Measurements from ENCODE around the gene KIF4B.

KIF4B gene

DNA sequence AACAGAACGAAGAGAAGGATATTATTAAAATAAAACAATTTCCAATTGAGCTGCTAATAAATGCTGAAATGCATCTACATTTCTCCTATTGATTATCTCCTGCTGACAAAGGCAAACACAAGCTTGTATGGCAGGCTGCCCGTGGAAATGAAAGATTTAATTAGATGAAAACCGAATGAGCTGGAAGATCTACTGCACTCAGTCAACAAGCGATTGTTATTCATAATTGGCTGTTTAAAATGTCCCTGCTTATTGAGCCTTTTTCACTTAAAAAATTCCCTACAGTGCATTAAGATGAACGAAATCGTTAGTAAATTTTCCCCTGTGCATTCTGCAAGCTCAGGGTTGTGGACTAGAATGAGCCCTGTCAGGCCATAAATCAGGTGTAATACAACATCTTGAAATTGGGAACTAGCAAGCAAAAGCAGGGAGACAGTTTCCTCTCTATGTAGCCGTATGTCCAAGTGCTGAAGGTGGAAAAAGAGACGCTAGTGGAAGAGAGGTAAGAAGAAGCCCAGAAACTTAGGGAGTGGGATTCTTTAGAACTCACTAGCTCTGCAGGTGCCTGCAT, 28.5 kb upstream of the KIF4B start:
- Histone ChIP-seq H3K27me3 (ENCODE audit: insufficient read depth, low read length) (no peaks in the 10 kb centered on the region), H3K9me3 (ENCODE audit: low read length) (no peaks in the 10 kb centered on the region), H2AFZ (ENCODE audit: low read length) (no peak overlapping the region), H3K4me1 (ENCODE audit: insufficient read depth, low read length, severe bottlenecking) (no peaks in the 10 kb centered on the region), H3K9ac (ENCODE audit: low read length) (no peak overlapping the region), H3K4me2 (ENCODE audit: low read length) (no peak overlapping the region), H3K4me3 (ENCODE audit: low read depth, low read length, poor library complexity, severe bottlenecking) (no peak overlapping the region), H3K9me2 (ENCODE audit: low read depth, low read length) (no peaks in the 10 kb centered on the region), H4K20me1 (ENCODE audit: insufficient read depth, low read length) (no peaks in the 10 kb centered on the region), H3K79me2 (ENCODE audit: insufficient read depth, low read length) (no peaks in the 10 kb centered on the region), H3K27ac (ENCODE audit: low read depth, low read length, poor library complexity, severe bottlenecking) (no peak overlapping the region), H3K36me3 (ENCODE audit: insufficient read depth, low read length) (no peaks in the 10 kb centered on the region), H3F3A (ENCODE audit: insufficient read depth, low read length) (no peaks in the 10 kb centered on the region)
- no peak for TF ChIP-seq EZH2 (IDR thresholded peaks at IDR 0.05; ENCODE audit: borderline replicate concordance, low read length)
- TF ChIP-seq, protein P1, sequence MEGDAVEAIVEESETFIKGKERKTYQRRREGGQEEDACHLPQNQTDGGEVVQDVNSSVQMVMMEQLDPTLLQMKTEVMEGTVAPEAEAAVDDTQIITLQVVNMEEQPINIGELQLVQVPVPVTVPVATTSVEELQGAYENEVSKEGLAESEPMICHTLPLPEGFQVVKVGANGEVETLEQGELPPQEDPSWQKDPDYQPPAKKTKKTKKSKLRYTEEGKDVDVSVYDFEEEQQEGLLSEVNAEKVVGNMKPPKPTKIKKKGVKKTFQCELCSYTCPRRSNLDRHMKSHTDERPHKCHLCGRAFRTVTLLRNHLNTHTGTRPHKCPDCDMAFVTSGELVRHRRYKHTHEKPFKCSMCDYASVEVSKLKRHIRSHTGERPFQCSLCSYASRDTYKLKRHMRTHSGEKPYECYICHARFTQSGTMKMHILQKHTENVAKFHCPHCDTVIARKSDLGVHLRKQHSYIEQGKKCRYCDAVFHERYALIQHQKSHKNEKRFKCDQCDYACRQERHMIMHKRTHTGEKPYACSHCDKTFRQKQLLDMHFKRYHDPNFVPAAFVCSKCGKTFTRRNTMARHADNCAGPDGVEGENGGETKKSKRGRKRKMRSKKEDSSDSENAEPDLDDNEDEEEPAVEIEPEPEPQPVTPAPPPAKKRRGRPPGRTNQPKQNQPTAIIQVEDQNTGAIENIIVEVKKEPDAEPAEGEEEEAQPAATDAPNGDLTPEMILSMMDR (IDR thresholded peaks at IDR 0.05; ENCODE audit: low read length), result no peak

DNA sequence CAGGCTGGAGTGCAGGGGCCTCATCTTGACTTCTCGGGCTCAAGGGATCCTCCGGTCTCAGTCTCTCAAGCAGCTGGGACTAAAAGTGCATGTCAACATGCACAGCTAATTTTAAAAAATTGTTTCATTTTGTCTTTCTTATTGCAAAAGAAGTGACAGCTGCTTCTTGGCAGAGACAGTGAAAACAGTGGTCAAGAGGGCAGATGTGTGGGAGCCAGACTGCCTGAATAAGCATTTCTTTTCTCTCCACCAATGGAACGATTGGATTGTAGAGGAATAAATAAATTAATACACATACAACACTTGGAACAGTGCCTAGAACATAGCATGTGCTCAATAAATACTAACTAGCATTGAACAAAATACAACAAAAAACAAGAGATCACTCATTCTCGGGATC, 27.4 kb upstream of the KIF4B start:
- Histone ChIP-seq H3K4me3 (ENCODE audit: low read depth, low read length, poor library complexity, severe bottlenecking) (no peak overlapping the region), H3K27me3 (ENCODE audit: insufficient read depth, low read length) (no peaks in the 10 kb centered on the region), H3K9ac (ENCODE audit: low read length) (no peak overlapping the region), H3K4me1 (ENCODE audit: insufficient read depth, low read length, severe bottlenecking) (no peaks in the 10 kb centered on the region), H4K20me1 (ENCODE audit: insufficient read depth, low read length) (no peaks in the 10 kb centered on the region), H3K36me3 (ENCODE audit: insufficient read depth, low read length) (no peaks in the 10 kb centered on the region), H2AFZ (ENCODE audit: low read length) (no peak overlapping the region), H3K27ac (ENCODE audit: low read depth, low read length, poor library complexity, severe bottlenecking) (no peak overlapping the region), H3K9me3 (ENCODE audit: low read length) (no peaks in the 10 kb centered on the region), H3F3A (ENCODE audit: insufficient read depth, low read length) (no peaks in the 10 kb centered on the region), H3K9me2 (ENCODE audit: low read depth, low read length) (no peaks in the 10 kb centered on the region), H3K79me2 (ENCODE audit: insufficient read depth, low read length) (no peaks in the 10 kb centered on the region), H3K4me2 (ENCODE audit: low read length) (no peak overlapping the region)
- TF ChIP-seq EZH2 (IDR thresholded peaks at IDR 0.05; ENCODE audit: borderline replicate concordance, low read length), result no peak
- TF ChIP-seq, protein P1 (IDR thresholded peaks at IDR 0.05; ENCODE audit: low read length), result no peak

DNA sequence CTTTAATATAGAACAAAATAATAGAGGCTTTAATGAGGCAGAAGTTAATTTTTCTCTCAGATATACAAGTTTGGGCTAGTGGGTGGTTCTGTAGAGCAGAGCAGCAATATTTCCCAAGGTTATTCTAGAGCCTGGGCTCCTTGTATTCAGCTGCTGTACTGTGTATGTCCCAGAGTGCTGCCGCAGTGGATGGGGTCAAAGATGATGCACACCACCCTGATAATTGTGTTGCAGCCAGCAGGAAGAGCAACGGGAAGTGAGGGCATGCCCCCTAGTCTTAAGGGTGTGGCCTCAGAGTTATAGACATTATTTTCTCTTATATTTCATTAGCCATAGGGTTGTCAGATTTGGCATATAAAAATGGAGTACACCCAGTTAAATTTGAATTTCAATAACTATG, 23.9 kb upstream of the KIF4B start:
- Histone ChIP-seq H3K9me3 (ENCODE audit: low read length) (no peaks in the 10 kb centered on the region), H3K4me1 (ENCODE audit: insufficient read depth, low read length, severe bottlenecking) (no peaks in the 10 kb centered on the region), H3K79me2 (ENCODE audit: insufficient read depth, low read length) (no peaks in the 10 kb centered on the region), H3K27me3 (ENCODE audit: insufficient read depth, low read length) (no peaks in the 10 kb centered on the region), H4K20me1 (ENCODE audit: insufficient read depth, low read length) (no peaks in the 10 kb centered on the region), H3K4me2 (ENCODE audit: low read length) (no peak overlapping the region), H3K9me2 (ENCODE audit: low read depth, low read length) (no peaks in the 10 kb centered on the region), H3K36me3 (ENCODE audit: insufficient read depth, low read length) (no peaks in the 10 kb centered on the region), H3K27ac (ENCODE audit: low read depth, low read length, poor library complexity, severe bottlenecking) (no peak overlapping the region), H2AFZ (ENCODE audit: low read length) (no peak overlapping the region), H3K9ac (ENCODE audit: low read length) (no peak overlapping the region), H3F3A (ENCODE audit: insufficient read depth, low read length) (no peaks in the 10 kb centered on the region), H3K4me3 (ENCODE audit: low read depth, low read length, poor library complexity, severe bottlenecking) (no peak overlapping the region)
- TF ChIP-seq EZH2 (IDR thresholded peaks at IDR 0.05; ENCODE audit: borderline replicate concordance, low read length), result no peak
- TF ChIP-seq, protein P1 (IDR thresholded peaks at IDR 0.05; ENCODE audit: low read length), result no peak
